GM12878 (cell line): ENCODE data around the gene C14orf93. TPM values are rescaled to one million over a fixed set of nuclear protein-coding genes. Genes with fewer than 3 reads are reported as not detected.

Experiments used
- BACH1 ChIP-seq: fragments of 450-650 bp; IDR thresholded peaks from 2 replicates; pipeline ENCODE4 v1.6.1; 2017; ENCODE audit warnings: mild to moderate bottlenecking, borderline replicate concordance
- CHD4 ChIP-seq: fragments of 200-600 bp; sonication (generic); IDR thresholded peaks from 2 replicates; pipeline ENCODE4 v1.6.1; 2016; ENCODE audit warnings: mild to moderate bottlenecking
- CREB1 ChIP-seq: IDR thresholded peaks from 2 replicates; pipeline ENCODE4 v1.6.1; 2012; ENCODE audit warnings: low read depth, mild to moderate bottlenecking, inconsistent platforms
- CTCF ChIP-seq, 3 experiments: IDR thresholded peaks in 2 of 3; conservative IDR thresholded peaks in 1 of 3; 2 replicates each; pipeline ENCODE4 v1.5.1; 2011; ENCODE audit warnings: low read depth in 3 of 3, low read length in 3 of 3, mild to moderate bottlenecking in 3 of 3, control low read depth in 2 of 3, moderate library complexity in 2 of 3, inconsistent platforms in 1 of 3, mixed read lengths in 1 of 3; ENCODE audit not compliant: control insufficient read depth in 2 of 3, insufficient read depth in 1 of 3; ENCODE audit errors: extremely low read depth in 1 of 3
- E2F8 ChIP-seq: fragments of 450-650 bp; IDR thresholded peaks from 2 replicates; pipeline ENCODE4 v1.6.1; 2018; ENCODE audit warnings: mild to moderate bottlenecking, low read depth, moderate library complexity; ENCODE audit not compliant: partially characterized antibody
- EP300 ChIP-seq, 2 experiments: fragments of 150-350 bp in 1 of 2; IDR thresholded peaks; 2 replicates each; pipeline ENCODE4 v1.6.1; 2011 to 2012; ENCODE audit warnings: low read depth in 2 of 2, low read length in 2 of 2, borderline replicate concordance in 1 of 2, improper control_type of control experiment in 1 of 2, inconsistent platforms in 1 of 2; ENCODE audit not compliant: control insufficient read depth in 1 of 2
- ESRRA ChIP-seq: IDR thresholded peaks from 2 replicates; pipeline ENCODE4 v1.6.1; 2012; ENCODE audit warnings: mild to moderate bottlenecking, low read length, improper control_type of control experiment
- LARP7 ChIP-seq: fragments of 450-650 bp; IDR thresholded peaks from 2 replicates; pipeline ENCODE4 v1.6.1; 2017; ENCODE audit warnings: mild to moderate bottlenecking
- MTA3 ChIP-seq: IDR thresholded peaks from 2 replicates; pipeline ENCODE4 v1.6.1; 2012; ENCODE audit warnings: low read length, inconsistent platforms, borderline replicate concordance
- NBN ChIP-seq: fragments of 450-650 bp; IDR thresholded peaks from 2 replicates; pipeline ENCODE4 v1.6.1; 2016
- PAX5 ChIP-seq: IDR thresholded peaks from 2 replicates; pipeline ENCODE4 v1.6.1; 2011; ENCODE audit warnings: low read depth, low read length, borderline replicate concordance
- POLR2AphosphoS5 ChIP-seq: IDR thresholded peaks from 2 replicates; pipeline ENCODE4 v1.6.1; 2011; ENCODE audit warnings: mild to moderate bottlenecking, low read length, inconsistent platforms
- POU2F2 ChIP-seq: IDR thresholded peaks from 3 replicates; pipeline ENCODE4 v1.6.1; 2011; ENCODE audit warnings: low read depth, mild to moderate bottlenecking, low read length, borderline replicate concordance
- SMARCA5 ChIP-seq: fragments of 450-650 bp; IDR thresholded peaks from 2 replicates; pipeline ENCODE4 v1.6.1; 2017; ENCODE audit warnings: mild to moderate bottlenecking
- SP1 ChIP-seq: IDR thresholded peaks from one replicate; pipeline ENCODE4 v1.6.1; 2011; ENCODE audit warnings: low read depth, low read length
- TCF12 ChIP-seq: IDR thresholded peaks from 2 replicates; pipeline ENCODE4 v1.6.1; 2011; ENCODE audit warnings: low read depth, mild to moderate bottlenecking, low read length
- polyA plus RNA-seq, 11 experiments: library from polyadenylated mRNA; depleted of rRNA in 4 of 11; unstranded in 6 of 11; stranded (reverse) in 5 of 11; fragments of >200 nt; fragmentation: Nextera tagmentation in 4 of 11; fragmentation: Illumina TruSeq in 1 of 11; extraction: Ambion mirVana in 4 of 11; extraction: Trizol in 1 of 11; gene quantifications; 1 replicate in 1 of 11; 2 replicates in 10 of 11; pipeline versions ENCODE4 v1.2.1 to v1.2.3, GENCODE V29; 2011 to 2016; ENCODE audit warnings: inconsistent platforms in 2 of 11, missing spikeins in 2 of 11, low read depth in 1 of 11
- total RNA-seq, 4 experiments: library from RNA; depleted of rRNA in 3 of 4; stranded (reverse); fragments of >200 nt in 3 of 4; fragmentation: Illumina TruSeq in 1 of 4; extraction: Trizol in 1 of 4; gene quantifications; 2 replicates each; pipeline versions ENCODE4 v1.2.1 to v1.2.3, GENCODE V29; 2013 to 2021
- TF ChIP-seq, protein P1 (sequence below): fragments of 450-650 bp; IDR thresholded peaks from 2 replicates; pipeline ENCODE4 v1.6.1; 2017; ENCODE audit warnings: low read depth, mild to moderate bottlenecking, moderate library complexity
- TF ChIP-seq, protein P2 (sequence below): fragments of 450-650 bp; conservative IDR thresholded peaks from 2 replicates; pipeline ENCODE4 v1.6.1; 2017; ENCODE audit warnings: mild to moderate bottlenecking, moderate library complexity

C14orf93 gene
- total and polyA plus RNA-seq, 10 of the 15 experiments (the other 5 are each of a cell fraction or from before 2014, with no cell fraction given): 1.8 to 13.9 (median 10.2) TPM

- TF ChIP-seq, protein P1, sequence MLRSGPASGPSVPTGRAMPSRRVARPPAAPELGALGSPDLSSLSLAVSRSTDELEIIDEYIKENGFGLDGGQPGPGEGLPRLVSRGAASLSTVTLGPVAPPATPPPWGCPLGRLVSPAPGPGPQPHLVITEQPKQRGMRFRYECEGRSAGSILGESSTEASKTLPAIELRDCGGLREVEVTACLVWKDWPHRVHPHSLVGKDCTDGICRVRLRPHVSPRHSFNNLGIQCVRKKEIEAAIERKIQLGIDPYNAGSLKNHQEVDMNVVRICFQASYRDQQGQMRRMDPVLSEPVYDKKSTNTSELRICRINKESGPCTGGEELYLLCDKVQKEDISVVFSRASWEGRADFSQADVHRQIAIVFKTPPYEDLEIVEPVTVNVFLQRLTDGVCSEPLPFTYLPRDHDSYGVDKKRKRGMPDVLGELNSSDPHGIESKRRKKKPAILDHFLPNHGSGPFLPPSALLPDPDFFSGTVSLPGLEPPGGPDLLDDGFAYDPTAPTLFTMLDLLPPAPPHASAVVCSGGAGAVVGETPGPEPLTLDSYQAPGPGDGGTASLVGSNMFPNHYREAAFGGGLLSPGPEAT: peak; percentile 43
- TF ChIP-seq NBN (peak; percentile 60; the same call in 1 of the 2 replicates), LARP7 (peak; percentile 15; the same call in 1 of the 2 replicates), CHD4 (no peak), ESRRA (no peak), CTCF (IDR thresholded peaks at IDR 0.05 in 2 of 3, conservative IDR thresholded peaks at IDR 0.05 in 1 of 3; ENCODE audit: control insufficient read depth in 2 of 3, extremely low read depth in 1 of 3, insufficient read depth in 1 of 3, low read depth in 3 of 3, low read length in 3 of 3) (peak; percentile 92 to 97 (median 96); a peak in 5 of 6 replicates), EP300 (IDR thresholded peaks at IDR 0.05; ENCODE audit: borderline replicate concordance in 1 of 2, control insufficient read depth in 1 of 2, low read depth in 2 of 2, low read length in 2 of 2) (no peak), BACH1 (peak; percentile 20; the same call in 1 of the 2 replicates), PAX5 (peak; percentile 65; the same call in 1 of the 2 replicates), POU2F2 (peak; percentile 16; the same call in 1 of the 3 replicates), SP1 (no peak), POLR2AphosphoS5 (no peak; the same call in none of the 2 replicates), E2F8 (peak; percentile 46), TCF12 (peak; percentile 16; the same call in 1 of the 2 replicates), MTA3 (peak; percentile 64; the same call in 1 of the 2 replicates), SMARCA5 (peak; percentile 23; the same call in 1 of the 2 replicates), CREB1 (peak; percentile 10; the same call in 1 of the 2 replicates)
- TF ChIP-seq, protein P2, sequence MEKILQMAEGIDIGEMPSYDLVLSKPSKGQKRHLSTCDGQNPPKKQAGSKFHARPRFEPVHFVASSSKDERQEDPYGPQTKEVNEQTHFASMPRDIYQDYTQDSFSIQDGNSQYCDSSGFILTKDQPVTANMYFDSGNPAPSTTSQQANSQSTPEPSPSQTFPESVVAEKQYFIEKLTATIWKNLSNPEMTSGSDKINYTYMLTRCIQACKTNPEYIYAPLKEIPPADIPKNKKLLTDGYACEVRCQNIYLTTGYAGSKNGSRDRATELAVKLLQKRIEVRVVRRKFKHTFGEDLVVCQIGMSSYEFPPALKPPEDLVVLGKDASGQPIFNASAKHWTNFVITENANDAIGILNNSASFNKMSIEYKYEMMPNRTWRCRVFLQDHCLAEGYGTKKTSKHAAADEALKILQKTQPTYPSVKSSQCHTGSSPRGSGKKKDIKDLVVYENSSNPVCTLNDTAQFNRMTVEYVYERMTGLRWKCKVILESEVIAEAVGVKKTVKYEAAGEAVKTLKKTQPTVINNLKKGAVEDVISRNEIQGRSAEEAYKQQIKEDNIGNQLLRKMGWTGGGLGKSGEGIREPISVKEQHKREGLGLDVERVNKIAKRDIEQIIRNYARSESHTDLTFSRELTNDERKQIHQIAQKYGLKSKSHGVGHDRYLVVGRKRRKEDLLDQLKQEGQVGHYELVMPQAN: peak; percentile 18; the same call in 1 of the 2 replicates
- TF ChIP-seq, all 136 proteins: peak for 34
Measured at GRCh38 chr14:23057757-23058653, 48.1 kb upstream of the C14orf93 start (continued).
